IPS DF 4.7 (cell line): ENCODE results near the gene PSMB10.
"Not testable (repeated sequence)": the region's sequence is repeated elsewhere in the genome, so short reads cannot be mapped to it uniquely, and the experiment has no call there.

Source experiments
- DNase-seq: peaks from one replicate; pipeline ENCODE4 v3.0.0-alpha.2; 2013; ENCODE audit warnings: low spot score; ENCODE audit errors: extremely low read depth

PSMB10 gene

DNA sequence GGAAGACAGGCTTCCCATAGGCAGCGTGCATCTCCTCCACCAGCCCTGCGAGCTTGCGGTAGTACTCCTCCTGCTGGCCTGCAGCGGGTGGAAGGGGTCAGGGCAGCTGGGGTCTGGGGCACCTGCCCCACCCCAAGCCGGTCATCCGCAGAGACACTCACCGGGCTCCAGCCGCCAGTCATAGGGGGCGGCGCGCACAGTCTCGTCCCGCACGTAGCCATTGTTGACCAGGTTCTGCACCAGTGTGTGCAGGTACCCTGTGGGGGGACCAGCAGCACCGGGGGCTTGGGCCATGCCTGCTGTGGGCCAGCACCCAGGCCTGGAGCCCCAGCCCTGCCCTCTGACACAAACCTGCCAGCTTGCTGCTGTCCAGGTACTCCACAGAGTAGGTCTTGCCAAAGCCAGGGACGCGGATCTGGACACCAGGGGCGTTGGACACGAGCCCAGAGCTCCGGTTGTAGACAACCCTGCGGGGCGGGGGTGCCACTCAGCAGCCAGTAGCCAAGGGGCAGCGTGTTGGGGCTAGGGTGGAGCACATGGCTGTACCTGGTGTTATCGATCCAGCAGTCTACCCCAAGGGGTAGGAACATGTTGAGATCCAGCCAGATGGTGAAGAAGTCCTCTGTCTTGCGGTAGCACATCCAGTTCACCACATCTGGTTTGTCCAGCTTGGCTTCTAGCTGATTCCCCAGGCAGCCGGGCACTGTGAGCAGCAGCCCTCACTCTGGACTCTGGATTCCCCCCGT is 6.0 kb upstream of the PSMB10 start:
- DNase-seq, result no peak

- DNase-seq, result no peak
Observed at GRCh38 chr16:67942200-67942509, 5.5 kb upstream of the PSMB10 start.

DNA sequence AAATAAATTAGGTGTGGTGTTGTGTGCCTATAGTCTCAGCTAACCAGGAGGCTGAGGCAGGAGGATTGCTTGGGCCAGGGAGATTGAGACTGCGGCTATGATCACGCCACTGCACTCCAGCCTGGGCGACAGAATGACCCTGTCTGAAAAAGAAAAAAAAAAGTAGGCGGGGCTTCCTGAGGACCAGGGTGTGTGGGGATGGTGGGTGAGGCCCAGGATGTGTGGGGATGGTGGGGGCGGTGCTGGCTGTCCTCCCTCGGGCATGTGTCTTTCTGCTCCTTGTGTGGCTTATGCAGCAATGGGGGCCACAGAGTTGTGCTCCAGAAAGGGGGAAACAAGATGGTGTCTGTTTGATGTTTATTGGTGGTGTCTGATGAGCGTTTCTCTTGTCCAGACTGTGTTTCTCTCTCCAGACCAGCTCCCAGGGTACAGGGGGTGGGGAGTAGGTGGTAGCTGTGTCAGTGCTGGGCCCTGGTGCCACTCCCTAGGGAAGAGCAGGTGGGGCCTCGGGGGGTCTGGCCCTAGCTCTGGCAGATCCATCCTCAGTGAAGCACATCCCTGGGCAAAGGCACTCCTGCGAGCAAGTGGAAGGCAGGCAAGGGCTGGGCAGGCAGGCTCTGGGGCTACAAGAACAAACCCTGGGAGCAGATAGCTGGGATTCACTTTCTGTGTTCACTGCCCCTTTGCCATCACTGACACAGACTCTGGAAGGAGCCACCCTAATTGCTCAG is 5.0 kb upstream of the PSMB10 start:
- no peak for DNase-seq

- DNase-seq, result no peak
Observed at GRCh38 chr16:67940446-67941089, 3.9 kb upstream of the PSMB10 start.

DNA sequence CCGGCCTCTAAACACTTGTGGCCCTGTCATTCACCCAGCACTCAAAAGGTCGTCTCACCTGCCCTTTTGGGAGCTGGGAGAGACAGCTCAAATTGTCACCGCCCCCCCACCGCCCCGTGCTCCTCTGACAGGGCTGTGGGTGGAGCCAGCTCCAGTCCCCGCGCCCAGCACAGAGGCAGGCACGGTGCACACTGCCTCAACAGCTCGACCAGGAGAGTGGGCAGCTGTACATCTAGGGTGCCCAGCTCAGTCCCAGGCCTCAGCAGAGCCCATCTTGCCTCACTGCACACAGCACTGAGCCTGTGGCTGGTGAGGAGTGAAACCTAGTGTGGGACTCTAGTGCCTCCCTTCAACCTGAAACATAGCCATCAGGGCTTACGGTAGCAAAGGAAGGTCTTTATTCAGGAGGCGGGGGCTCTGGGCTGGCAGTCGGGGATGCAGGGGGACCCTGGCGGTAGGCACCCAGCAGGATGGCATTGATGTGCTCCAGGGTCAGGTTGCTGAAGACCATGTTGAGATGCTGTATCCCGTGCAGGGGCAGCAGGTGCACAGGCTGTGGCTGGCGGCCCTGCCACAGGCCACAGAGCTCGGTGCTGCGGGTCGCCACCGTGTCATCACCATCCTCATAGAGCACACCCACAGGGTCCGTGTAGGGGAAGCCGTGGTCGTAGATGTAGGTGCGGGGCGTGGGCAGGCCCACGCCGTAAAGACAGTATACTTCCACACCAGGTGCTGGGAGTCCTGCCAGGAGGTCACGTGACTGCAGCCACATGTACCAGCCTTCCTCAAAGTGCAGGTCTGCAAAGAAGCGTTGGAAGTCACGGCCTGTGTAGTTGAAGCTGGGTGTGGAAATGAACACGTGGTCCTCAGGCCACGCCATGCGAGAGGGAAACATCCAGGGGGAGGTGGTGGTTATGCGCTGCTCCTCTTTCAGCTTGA is 3.1 kb upstream of the PSMB10 start:
- no peak for DNase-seq

DNA sequence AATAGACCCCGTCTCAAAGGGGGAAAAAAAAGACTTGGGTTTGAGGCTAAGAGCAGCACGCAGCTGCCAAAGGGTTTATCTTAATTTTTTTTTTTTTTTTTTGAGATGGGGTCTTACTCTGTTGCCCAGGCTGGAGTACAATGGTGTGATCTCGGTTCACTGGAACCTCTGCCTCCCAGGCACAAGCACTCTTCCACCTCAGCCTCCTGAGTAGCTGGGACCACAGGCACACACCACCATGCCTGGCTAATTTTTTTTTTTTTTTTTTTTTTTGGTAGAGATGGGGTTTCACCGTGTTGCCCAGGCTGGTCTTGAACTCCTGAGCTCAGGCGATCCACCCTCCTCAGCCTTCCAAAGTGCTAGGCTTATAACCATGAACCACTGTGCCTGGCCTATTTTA is 1.1 kb upstream of the PSMB10 start:
- DNase-seq, result not testable (repeated sequence)

- no peak for DNase-seq
Observed at GRCh38 chr16:67936880-67937605, 393 bp upstream of the PSMB10 start.

DNA sequence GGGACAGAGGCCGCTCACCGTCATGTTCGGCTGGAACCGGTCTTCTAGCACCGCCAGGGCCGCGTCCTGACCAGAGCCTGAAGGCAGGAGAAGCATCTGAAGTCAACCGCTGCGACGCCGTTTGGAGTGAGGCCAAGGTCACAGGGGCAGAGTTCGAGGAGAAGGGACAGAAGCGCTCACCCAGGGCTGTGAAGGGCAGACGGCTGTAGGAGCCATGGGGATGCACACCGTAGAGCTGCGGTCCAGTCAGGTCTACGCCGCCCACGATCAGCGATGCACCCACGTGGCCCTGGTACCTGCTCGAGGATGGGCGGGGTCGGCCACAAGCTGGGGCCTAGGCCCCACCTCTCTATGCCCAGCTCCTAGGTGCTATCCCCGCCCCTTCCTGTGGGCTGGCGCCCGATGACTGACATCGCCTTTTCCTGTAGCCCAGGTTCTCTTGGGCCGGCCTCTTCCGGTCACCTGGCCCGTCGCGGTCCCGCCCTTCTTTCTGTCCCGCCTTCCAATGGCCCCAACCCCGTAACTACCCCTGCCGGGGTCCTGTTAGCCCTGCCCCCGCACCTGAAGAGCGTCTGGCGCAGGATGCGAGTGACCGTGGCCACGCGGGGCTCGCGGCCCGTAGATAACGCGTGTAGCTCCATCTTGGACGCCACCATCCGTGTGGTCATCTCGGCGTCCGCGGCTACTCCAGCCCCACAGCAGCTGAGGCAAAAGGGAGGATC is 1.1 kb downstream of the PSMB10 start:
- DNase-seq, result peak; percentile 91

GRCh38 chr16:67935101-67935401 is 1.6 kb downstream of the PSMB10 start:
- DNase-seq, result no peak

DNA sequence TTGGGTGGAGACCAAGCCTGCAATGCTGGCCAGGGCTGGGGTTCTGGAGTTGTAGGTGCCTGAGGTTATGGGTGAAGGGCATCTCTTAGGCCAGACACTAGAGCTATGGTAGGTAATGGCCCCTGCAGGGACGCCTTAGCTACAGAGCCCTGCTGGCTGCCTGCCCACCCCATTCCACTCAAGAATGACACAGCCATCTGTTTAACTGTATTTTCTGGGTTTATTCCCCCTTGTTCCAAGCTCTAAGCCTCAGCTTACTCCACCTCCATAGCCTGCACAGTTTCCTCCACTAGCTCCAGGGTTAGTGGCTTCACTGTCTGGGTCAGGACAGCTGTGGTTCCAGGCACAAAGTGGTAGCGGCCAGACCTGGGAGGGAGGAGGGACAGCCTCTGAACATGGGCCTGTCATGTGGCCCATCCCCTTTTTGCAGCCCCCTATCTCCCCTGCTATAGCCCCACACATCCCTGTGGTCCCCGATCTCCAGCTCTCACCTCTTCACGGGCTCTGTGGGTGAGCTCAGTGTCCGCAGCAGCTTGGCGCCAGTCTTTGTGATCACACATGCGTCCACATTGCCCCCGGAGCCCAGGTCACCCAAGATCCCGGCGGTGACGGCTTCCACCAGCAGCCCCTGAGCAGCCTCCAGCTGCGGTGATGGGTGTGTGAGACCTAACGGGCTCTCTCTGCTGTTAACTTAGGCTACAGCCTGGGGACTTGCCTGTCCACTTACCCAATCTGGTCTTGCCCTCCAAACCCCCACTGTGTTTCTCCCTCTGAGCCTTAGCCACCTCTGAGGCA is 2.1 kb downstream of the PSMB10 start:
- no peak for DNase-seq

- DNase-seq, result no peak
Observed at GRCh38 chr16:67933805-67934204, 2.8 kb downstream of the PSMB10 start.

GRCh38 chr16:67932462-67932840 is 4.2 kb downstream of the PSMB10 start:
- DNase-seq, result no peak

DNA sequence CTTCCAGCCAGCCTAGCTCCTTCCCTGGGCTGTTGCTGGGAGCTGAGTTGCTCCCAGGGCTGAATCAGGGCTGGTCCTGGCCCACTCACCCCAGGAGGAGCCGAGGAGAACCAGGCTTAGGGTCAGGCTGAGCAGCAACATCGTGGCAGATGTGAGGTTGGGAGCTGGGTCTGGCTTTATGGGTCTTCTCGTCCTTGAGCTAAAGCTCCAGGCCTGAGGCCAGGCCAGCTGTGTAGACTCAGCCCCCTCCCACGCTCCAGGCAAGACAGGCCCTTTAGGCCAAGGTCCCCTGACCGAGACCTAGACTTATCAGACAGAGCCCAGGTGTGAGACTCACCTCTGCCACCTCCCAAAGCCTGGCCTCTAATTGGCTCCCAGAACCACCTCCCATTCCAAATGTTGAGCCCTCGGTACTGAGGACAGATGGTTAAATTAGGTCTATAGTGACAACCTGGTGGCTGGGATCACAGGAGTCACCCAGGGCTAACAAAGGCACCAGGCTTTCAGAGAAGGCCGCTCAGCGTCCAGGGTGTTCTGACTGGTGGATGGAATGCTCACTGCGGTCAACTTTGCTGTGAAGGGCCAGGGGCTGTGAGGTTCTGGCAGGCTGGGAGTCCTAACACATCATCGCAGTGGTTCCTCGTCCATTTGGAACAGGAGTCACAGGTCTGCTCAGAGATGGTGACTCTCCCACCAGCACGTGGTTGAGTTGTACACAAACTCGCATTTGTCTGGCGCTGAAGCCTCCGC is 4.8 kb downstream of the PSMB10 start, which contains the start of gene CTRL:
Gene CTRL (minus strand): TSS at position 151 of the 750 bp plus-strand sequence. CDS start 10 bp downstream, at position 141.
- no peak for DNase-seq

GRCh38 chr16:67930678-67931211 is 5.9 kb downstream of the PSMB10 start:
- DNase-seq, result no peak

DNA sequence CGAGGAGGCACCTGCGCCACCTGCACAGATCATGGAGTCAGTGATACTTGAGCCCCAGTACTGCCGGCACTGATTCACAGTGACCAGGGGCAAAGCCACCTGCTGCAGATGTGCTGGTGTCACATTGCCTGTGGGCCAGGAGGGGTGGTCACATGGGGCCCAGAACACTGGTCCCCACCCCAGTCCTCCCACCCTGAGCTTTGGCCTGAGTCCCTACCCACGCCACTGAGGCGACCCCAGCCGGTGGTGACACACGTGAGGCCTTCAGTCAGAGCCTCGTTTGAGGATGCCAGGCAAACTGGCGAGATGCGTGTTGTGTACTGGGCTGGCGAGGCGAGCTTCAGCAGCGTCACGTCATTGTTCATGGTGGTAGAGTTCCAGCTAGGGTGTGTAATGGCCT is 6.5 kb downstream of the PSMB10 start:
- no peak for DNase-seq

- DNase-seq, result no peak
Observed at GRCh38 chr16:67928561-67929364, 7.9 kb downstream of the PSMB10 start.

DNA sequence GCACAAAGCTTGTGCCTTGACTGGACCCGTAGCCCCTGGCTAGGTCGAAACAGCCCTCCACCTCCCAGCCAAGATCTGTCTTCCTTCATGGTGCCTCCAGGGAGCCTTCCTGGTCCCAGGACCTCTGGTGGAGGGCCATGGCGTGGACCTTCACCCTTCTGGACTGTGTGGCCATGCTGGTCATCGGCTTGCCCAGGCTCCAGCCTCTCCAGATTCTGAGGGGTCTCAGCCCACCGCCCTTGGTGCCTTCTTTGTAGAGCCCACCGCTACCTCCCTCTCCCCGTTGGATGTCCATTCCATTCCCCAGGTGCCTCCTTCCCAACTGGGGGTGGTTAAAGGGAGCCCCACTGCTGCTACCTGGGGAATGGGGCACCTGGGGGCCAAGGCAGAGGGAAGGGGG is 8.5 kb downstream of the PSMB10 start:
- no peak for DNase-seq
